IPS-18c (cell line): ENCODE results near the gene QSOX1.

ENCODE experiments used
- H3K4me3 ChIP-seq: 2 replicates; pipeline ENCODE4 v1.7.0; 2013; ENCODE audit warnings: low read depth, mild to moderate bottlenecking, low read length, moderate library complexity; ENCODE audit not compliant: insufficient read depth
- H3K9me3 ChIP-seq: one replicate; pipeline ENCODE4 v1.6.1; 2013; ENCODE audit warnings: mild to moderate bottlenecking, low read length, moderate library complexity; ENCODE audit not compliant: control insufficient read depth, insufficient read depth

Gene QSOX1

DNA sequence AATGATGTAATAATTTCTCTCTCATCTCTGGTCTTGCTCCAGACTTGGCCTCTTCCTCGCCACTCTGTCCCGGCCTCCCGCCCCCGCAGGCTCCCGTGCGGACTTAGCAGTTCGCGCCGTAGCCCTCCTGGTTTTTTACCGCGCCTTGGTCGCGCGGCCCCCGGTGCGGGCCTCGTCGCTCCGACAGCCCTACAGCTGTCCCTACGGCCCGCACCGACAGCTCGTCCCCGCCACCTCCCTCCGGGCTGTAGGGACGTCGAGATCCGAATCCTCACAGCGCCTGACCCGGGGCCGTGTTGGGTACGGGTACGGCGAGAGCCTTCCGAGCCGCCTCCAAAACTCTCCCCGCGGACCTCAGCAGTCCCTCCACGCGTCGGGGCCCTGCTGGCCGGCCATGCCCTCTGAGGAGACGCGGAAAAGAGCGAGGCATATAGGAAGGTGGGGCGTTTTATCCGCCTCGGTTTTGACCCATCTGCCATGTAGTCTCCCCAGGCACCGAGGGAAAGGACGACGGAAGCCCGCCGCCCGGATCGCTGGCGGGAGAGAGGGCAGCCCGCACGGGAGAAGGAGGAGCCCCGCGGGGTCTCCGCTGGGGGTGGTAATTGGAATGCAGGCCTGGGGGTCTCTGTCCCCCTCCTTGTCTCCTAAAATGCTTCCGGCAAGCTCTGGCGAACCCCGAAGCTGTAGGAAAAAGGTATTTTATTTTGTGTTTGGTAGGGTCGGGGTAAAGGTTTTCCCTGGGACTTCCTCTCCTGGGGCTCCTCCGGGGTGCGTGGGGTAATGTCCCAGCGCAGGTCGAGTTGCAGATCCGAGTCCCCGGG lies 78.7 kb downstream of the QSOX1 start:
- peak overlapping the region; percentile 36 for H3K4me3 ChIP-seq
- peaks cover 6% of the 10 kb centered on the region for H3K9me3 ChIP-seq

DNA sequence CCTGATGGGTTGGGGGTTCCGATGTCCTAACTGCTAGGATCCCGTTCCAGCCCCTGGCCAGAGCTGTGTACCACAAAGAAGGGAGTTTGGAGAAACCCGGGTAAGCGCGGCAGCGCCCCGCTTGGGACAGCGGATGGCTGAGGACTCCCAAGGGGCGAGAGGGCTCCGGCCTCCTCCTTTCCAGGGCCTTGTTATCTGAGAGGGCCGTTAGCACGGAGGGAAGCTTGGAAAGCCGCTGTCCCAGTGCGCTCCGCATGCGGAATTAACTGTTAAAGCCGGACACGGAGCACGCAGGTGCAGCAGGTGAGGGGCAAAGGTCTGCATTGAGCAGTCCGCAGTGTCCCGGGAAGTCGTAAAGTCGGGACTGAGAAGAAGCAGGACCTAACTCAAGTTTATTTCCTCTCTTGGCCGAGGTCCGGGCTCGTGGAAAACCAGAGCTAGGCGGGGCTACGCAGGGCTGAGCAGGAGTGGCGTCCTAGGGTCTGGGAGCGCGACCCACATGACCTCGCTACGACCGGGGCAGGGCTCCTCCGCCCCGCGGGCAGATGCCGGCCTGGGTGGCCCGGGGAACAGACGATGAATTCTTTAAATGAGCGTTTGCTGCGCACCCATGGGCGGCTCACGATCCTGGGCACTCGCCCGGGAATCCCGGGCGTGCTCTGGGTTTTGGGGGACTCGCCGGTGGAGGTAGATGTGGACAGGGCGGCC lies 79.9 kb downstream of the QSOX1 start:
- peaks cover 2% of the 10 kb centered on the region for H3K9me3 ChIP-seq
- H3K4me3 ChIP-seq: peak overlapping the region; percentile 50

DNA sequence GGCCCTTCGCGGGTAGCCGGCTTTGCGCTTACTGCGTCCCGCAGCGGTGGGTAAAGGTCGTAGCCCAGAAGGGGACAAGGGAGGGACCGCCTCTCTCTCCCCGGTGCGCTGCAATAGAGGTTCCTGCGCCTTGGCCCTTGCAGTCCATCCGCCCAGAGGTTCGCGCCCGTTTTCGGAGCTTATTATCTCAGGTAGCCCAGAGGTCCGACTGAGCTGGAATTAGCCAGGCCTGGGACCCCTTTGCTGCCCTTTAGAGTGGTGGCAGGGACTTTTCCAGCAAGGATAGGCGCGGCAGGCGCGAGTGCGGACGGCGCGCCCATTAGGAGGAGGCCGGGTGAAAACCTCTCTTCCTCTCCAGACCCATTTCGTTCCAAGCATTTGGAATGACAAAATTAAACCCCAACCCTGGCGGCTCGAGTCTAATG lies 80.4 kb downstream of the QSOX1 start:
- H3K9me3 ChIP-seq: peaks cover 2% of the 10 kb centered on the region
- peak overlapping the region; percentile 50 for H3K4me3 ChIP-seq

DNA sequence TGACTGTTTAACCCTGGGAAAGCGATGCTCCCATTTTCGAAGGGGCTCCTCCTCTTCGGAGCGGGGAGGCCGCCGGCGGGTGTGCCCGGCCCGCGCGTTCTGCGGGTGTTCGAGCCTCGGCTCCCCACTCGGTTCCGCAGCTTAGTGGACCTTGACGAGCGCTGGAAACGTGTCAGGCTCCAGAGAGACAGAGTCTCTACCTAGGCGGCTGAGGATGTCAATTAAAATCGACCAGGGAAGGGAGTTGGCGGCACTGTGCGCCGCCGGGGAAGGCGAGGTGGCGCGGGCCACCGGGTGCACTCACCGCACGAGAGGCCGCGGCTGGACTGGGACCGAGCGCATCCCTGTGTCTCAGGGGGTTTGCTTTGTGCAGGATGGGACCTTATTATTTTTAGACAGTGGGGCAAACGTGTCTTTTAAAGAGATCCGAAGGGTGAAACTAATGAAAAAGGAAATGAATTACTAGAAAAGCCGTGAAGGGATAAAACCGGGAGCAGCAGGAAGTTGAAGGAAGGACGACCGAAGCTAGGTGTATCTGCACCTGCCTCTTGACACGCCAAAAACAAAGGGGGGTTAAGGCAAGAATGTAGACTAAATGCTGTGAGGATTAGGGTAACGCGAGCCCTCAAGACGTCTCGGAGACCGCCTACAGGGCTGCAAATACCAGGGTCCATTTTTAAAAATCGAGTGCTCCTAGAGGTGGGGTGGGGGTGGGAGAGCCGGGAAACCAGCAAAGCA lies 81.0 kb downstream of the QSOX1 start:
- Histone ChIP-seq H3K9me3 (peaks cover 2% of the 10 kb centered on the region), H3K4me3 (peak overlapping the region; percentile 50)

DNA sequence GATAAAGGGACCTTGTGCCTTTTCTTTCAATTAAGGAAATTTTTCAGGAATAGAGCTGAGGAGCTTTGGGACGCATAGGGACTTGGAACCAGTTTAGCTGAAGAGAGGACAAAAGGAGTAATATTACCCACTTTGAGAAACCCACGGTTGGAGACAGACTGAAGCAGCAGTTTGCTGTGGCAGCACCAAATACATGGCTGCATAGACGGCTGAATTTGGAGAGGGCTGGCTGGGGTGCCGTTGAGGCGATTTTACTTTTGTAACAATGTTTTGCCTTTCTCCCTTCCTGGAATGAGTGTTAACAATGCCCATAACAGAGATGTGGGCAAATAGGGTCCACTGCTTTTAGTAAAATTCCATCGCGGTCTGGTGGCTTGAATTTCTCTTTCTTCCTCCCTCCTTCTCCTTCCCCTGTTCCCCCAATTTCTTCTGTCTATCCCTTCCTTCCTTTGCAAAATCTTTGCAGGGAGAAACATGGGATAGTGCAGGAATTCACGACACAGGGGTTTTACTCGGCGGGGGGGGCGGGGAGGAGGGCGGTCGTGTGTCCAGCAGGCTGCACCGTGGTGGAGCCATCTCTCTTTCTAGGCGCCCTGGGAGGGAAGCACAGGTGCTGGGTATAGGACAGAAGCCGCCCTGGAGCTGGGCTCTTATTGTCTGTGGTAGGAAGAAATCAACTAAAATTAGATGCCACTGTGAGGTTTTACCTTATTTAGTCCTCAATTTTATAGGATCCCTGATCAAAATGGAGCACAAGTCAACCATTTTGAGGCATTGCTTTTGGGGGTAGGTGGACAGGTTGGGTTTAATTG lies 82.2 kb downstream of the QSOX1 start:
- Histone ChIP-seq H3K9me3 (peaks cover 2% of the 10 kb centered on the region), H3K4me3 (peak overlapping the region; percentile 12; the same call in 1 of the 2 replicates)

DNA sequence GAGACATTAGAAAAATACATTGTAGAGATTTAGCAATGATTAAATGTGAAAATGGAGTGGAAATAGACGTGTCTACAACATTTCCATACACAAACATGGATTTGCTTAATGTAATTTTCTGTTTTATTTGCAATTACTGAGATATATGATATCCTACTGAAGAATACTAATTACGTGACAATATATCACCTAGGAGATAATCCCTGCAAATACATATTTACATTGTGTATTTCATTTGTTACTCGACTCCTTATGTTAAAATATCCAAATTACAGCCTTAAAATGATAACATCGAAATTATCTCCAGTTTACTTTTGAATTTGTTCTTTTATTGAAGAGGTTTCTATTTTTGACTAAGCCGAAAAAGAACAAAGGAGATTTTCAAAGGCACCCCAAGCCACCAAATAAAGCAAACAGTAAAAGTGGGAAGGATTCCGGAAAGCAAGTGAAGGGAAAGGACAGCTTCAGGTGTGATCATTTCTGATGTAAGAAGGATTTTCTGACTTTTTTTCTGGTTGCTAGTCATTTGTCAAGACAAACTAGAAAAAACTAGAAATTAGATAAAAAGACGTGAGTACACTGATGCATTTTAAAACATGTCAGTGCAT lies 83.3 kb downstream of the QSOX1 start:
- H3K9me3 ChIP-seq: peaks cover 2% of the 10 kb centered on the region
- no peak overlapping the region for H3K4me3 ChIP-seq

DNA sequence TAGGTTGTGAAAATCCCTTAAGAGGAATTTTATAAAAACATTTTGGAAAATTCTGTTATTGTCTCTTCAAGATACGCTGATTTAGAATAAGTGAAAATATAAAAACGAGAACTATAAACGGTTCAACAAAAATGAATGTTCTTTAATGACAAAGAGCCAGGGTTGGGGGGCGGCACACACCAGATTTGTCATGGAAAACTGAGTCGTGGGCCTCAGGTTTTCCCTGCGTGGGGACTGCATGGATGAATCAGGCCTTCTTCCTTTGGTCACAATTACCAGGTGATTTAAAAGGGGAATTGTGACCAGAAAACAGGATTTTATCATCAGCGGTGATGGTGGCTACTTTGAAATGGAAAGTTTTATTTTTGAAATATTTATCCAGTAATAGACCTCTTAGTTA lies 84.0 kb downstream of the QSOX1 start:
- no peaks in the 10 kb centered on the region for H3K9me3 ChIP-seq
- H3K4me3 ChIP-seq: no peak overlapping the region

DNA sequence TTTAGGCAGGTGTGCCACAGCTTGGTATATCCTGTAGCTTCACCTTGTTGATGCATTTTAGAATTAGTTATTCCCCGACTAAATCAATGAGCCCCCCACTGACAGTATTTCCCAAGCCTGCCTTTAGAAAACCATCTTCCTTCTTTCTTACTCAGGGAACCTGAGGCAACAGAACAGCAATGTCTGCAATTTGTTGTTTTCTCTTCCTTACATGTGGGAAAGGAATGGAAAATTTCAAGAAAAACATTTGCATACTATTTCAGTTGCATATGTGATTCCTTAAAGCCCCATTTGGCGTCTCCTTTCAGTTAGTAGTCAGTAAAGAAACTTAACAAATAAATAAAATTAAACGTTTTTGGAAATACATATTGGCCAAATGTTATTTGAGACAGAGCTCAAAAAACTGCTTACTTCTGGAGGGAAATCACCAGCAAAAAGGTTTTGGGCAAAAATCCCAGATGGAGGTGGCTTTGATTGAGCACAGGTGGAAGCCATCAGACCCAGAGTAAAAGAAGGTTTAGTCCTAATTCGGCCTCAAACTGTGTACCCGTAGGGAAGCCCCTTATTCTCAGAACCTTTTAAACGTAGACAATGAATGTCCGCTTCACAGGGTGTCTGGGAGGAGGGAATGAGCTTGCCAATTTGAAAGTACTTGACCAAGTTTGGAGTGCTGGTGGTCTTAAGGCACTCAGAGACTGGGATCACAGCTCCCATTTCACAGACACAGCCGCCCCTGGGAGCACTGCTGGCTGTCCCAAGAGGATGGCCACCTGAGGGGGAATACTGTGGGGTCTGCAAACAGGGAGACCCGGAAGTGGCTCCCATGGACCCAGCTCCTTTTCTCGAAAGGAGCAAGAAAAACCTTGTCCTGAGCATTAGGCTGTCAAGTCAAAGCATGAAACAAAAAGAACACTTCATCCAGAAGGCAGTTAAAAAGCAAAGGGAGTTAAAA lies 84.8 kb downstream of the QSOX1 start:
- no peak overlapping the region for H3K4me3 ChIP-seq
- no peaks in the 10 kb centered on the region for H3K9me3 ChIP-seq

DNA sequence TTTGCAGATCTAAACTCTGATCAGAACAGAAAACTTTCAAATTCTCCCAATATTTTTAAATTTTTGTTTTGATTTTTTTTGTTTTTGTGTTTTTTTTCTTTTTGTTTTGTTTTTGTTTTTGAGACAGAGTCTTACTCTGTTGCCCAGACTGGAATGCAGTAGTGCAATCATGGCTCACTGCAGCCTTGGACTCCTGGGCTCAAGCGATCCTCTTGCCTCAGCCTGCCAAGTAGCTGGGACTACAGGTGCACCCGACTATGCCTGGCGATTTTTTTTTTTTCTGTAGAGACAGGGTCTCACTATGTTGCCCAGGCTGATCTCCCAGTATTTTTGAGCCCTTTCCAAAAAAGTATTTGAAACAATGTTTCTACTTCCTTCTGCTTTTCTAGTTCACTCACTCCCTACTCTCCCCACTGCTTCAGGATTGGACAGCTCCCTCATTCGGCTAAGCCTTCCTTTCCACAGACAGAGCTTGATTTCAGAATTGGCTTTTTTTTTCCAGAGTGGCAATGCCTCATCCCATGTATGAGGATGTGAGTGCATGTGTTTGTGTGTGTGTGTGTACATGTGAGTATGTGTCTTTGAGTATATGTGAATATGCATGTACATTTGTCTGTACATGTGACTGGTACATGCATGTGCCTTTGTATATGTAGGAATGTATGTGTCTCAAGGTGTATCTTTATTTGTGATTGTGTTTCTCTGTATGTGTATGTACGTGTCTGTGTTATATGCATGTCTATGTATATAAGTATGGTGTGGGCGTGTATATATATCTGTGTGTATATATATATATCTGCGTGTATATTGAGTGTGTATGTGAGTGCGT lies 87.3 kb downstream of the QSOX1 start:
- Histone ChIP-seq H3K4me3 (no peak overlapping the region), H3K9me3 (no peaks in the 10 kb centered on the region)

DNA sequence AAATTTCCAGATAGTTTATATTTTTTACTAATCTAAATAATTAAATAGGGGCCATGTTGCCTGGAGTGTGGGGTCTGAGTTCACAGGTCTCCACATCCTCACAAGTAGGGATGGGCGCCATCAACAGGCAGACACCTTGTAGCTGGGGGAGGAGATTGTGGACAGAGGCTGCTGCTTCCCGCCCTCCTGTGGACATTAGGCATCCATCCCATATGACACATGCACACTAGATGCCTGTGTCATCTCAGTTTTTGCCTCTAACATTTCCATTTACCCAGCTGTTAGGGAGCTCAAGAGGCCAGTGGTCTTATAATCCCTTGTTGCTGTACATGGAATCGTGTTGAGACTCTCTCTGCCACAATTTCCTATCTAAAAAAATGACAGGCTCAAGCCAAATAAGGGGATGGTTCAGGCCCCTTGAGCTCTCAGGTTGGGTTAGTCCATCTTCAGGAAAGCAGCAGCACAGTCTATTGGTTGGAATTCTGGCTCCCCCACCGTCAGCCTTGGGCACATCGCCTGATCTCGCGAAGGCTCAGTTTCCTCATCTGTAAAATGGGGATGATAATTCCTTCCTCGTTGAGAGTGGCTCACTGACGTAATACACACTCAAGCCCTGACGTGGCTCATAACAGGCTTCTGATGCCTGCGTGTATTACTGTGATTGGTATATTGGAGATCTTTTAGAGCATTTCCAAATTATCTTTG lies 89.0 kb downstream of the QSOX1 start:
- no peak overlapping the region for H3K4me3 ChIP-seq
- H3K9me3 ChIP-seq: no peaks in the 10 kb centered on the region

DNA sequence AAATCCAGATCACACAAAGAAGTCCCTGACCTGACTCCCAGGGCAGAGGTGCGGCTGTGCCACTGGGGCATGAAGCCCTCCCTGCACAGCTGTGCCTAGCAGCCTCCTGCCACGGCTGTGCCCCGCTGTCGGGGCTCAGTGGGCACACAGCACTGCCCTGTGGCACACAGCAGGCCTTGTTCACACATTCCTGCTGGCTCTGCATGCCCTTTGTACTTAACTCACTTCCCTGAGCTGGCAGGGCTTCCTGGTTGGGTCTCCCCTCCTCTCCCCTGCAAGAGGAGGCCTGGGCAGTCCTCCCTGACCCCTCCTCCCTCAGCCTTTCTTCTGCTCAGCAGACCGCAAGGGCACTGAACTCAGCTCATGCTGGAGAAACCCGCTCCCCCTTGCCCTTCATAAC lies 90.2 kb downstream of the QSOX1 start:
- no peak overlapping the region for H3K4me3 ChIP-seq

DNA sequence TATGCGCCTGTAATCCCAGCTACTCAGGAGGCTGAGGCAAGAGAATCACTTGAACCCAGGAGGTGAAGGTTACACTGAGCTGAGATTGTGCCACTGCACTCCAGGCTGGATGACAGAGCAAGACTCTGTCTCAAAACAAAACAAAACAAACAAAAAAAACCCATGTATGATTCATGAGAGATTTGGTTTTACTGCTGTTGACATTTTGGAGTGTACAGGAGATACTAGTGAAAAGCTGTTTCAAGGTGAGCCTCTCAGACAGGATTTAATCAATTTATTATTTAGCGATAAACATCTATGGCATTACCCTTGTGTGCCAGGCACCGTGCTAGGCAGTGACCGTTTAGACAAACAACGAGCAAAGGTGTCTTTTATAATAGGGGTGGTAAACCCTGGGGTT lies 91.9 kb downstream of the QSOX1 start:
- Histone ChIP-seq H3K9me3 (no peaks in the 10 kb centered on the region), H3K4me3 (no peak overlapping the region)

More for the DNA sequence above, 90.2 kb downstream of the QSOX1 start:
- H3K9me3 ChIP-seq: no peaks in the 10 kb centered on the region

DNA sequence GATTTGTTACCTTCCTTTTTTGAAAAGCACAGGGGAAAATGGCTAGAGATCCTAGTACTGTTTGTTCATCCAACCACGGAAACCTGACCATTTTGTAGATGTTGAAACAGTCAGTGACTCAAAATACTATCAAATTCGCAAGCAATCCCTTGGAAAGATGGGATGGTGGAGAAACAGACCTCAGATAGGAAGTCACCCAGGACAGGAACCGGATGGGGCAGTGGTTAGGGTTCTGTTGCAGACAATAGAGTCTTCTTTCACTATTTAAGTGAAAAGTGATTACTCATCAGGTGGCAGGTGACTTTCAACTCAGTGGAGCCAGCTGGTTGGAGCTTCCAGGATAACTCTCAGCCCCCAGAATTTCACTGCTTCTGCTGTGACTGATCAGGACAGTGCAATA lies 92.4 kb downstream of the QSOX1 start:
- H3K4me3 ChIP-seq: no peak overlapping the region
- H3K9me3 ChIP-seq: no peaks in the 10 kb centered on the region

DNA sequence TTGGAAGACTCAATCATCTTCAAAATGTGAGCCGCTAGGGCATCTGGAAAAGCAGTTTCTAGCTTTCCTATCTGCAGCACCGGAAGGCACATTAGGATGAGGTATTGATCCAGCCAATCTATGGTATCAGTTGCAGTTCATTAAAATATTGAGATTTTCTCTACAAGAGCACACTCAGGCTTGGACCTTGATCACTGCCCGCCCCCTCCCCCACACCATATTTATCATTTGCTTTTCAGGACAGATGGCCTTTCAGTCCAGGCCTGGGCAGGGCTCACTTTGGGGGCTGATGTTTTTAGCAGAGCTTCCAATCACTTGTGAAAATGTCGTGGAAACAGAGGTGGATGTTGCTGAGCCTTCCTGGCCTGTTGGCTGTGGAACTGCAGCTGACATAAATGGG lies 92.9 kb downstream of the QSOX1 start:
- no peak overlapping the region for H3K4me3 ChIP-seq

More for the DNA sequence above, 92.9 kb downstream of the QSOX1 start:
- no peaks in the 10 kb centered on the region for H3K9me3 ChIP-seq
